ENCODE data around the gene CCDC85B. TPM values are rescaled to one million over a fixed set of nuclear protein-coding genes. Genes with fewer than 3 reads are reported as not detected.

The CCDC85B gene
- 20.6 to 40.4 TPM (median 35.5 TPM) in 5 replicates for total RNA-seq (2022; extraction: Qiagen RNA extraction)

DNA sequence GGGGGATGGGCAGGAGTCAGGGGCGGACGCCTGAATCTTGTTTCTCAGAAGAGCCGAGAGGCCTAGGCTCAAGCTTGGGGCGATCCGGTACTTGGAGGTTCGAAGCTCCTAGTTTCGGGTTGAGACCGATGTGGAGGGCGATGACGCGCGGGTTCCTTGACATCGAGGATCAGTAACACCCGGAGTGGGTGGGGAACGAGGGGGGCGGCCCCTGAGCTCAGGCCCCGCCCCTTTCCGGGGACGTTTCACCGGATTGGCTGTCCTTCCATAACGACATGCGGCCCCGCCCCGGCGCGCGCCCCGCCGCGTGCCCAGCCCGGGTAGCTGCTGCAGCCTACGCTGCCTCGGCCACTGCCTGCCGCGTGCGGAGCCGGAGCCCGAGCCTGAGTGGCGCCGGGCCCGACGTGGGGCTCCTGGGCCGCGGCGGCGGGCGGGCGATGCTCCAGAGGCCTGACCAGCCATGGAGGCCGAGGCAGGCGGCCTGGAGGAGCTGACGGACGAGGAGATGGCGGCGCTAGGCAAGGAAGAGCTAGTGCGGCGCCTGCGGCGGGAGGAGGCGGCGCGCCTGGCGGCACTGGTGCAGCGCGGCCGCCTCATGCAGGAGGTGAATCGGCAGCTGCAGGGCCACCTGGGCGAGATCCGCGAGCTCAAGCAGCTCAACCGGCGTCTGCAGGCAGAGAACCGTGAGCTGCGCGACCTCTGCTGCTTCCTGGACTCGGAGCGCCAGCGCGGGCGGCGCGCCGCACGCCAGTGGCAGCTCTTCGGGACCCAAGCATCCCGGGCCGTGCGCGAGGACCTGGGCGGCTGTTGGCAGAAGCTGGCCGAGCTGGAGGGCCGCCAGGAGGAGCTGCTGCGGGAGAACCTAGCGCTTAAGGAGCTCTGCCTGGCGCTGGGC is at the start of gene CCDC85B:
Gene CCDC85B (plus strand): TSS at position 350 of the 895 bp plus-strand sequence. CDS start 111 bp downstream, at position 461.

DNA sequence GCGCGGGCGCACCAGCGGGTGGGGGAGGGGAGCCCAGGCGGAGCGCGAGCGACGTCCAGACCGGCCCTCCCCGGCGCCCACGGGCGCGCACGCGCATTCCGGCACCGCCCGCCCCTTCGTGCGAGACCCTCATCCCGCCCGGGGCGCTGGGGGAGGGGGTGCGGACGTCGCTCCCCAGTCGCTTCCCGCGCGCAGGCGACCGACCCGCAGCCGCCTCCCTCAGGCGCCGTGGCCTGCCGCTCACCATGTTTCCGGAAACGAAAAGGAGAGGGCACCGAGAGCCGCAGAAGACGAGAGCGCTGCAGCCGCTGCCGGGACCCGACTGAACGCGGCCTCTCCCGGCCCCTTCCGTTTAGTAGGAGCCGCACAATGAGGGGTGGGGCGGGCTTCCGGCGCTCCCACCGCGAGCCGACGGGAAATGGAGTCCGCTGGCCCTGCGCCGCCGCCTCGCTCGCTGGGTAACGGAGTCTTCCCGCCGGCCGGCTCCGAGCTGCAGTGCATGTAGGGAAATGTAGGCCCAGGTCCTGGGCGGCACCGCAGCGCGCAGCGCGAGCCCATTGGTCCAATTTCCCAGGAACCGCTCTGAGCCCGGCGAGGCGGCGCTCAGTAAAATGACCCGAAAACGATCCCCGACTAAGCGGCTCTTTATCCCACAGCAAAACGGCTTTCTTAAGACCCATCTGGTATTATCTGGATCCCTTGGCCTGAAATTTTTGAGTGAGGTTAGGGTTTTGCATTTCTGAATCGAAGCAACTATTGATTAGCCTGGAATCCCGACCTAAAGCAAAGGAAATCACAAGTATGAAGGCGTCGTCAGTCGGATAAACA is 32.4 kb upstream of the CCDC85B start, which contains the start of gene CFL1:
Gene CFL1 (minus strand): TSS at position 328 of the 828 bp plus-strand sequence. CDS start 81 bp downstream, at position 247.

DNA sequence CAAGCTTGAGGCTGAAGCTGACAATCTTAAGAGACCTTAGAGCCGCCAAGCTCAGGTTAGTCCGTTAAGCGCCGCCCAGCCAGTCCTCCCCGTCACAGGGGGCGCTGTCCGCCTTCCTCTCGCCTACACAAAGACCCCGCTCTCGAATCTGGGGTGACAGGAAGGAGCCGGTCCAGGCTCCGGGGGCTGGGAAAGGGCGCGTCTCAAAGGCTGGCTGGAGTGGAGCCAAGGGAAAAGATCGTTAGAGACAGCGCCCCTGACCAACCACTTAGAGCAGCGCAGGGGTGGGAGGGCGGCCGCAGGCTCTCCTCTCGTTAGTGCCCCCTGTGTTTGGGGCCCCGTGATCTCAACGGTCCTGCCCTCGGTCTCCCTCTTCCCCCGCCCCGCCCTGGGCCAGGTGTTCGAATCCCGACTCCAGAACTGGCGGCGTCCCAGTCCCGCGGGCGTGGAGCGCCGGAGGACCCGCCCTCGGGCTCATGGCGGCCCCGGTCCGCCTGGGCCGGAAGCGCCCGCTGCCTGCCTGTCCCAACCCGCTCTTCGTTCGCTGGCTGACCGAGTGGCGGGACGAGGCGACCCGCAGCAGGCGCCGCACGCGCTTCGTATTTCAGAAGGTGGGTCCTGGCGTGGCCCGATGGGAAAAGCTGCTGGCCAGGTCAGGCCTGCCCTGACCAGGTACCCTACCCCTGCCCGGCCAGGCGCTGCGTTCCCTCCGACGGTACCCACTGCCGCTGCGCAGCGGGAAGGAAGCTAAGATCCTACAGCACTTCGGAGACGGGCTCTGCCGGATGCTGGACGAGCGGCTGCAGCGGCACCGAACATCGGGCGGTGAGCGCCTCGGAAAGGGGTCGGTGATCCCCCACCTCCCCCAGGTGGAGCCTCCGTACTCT is 30.0 kb upstream of the CCDC85B start, which contains the start of gene MUS81:
Gene MUS81 (plus strand): TSS at position 156 of the 887 bp plus-strand sequence. CDS start 321 bp downstream, at position 477.

DNA sequence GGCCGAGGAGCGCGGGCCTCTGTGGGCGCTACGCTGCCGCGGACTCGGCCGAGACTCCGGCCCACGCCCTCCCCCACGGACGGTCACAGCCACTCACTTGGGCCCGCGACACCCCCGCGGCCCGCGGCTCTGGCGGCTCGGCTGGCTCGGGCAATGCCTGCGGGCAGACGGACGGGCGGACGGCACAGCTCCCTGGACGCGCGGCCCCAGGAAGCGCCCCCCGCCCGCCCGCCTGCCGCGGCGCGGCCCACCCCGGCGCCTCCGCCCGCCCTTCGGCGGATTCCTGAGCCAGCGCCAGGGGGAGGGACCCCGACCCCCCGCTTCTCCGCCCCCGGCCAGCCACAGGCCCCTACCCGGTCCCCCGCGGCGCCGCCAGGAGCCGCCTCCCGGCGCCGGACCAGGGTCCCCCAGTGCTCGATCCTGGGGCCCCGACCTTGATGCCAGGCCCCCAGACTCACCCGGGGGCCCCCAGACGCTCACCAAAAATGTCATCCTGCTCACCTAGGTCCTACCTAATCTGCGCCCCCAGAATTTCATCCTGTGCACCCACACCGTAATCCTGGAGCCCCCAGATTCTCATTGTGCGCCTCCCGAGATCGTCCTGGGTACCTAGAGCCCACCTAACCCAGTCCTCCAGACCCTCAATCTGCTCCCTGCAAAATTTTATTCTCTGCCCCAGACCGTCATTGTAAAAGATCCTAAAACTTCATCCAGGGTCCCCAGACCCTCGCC is 17.7 kb upstream of the CCDC85B start, which contains the start of gene EFEMP2:
Gene EFEMP2 (minus strand): TSS at position 215 of the 732 bp plus-strand sequence. CDS start 446 bp downstream, outside the sequence.

DNA sequence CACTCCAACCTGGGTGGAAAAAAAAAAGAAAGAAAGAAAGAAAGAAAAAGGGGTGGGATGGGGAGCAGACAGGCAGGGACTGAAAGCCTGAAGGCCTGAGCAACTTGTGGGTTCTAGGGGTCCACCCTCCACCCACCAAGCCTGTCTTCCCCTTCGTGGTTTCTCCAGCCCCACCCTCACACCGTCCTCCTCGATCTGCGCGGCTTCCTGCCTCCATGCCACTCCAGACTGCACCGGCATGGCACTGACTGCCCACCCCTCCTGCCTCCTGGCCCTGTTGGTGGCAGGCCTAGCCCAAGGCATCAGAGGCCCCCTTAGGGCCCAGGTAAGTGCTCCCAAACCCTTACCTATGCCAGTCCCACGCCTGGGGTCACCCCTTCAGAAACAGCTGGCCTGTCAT is 10.9 kb upstream of the CCDC85B start, which contains the start of gene CTSW:
Gene CTSW (plus strand): TSS at position 221 of the 400 bp plus-strand sequence. CDS start 18 bp downstream, at position 239.

DNA sequence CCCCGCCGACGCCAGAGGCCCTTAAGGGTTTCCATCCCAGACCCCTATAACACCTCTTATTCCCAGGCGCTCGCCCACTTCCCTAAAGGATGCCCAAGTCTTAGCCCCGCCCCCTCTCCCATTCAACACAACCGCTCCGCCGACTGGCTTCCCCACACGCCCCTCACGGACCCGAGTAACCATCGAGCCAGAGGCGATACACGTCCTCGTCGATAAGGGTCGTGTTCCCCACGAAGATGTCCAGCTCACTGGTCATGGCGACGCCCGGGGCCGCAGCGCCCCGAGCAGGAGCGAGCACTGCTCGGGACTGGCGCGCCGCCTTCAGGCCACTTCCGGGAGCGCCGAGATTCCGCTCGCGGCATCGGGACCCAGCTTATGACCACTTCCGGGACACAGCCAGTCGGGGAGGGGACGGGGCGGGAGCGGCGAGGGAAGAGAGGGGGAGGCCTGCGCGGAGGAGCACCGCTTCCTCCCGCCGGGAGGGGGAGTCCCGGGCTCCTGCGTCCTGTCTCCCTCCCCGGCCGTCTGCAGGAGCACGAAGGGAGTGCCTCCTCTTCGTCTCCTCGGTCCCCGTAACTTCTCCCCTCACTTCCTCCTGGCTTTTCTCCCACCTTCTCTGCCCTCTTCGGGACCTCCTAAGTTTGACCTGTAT is 2.2 kb upstream of the CCDC85B start, which contains the start of gene FIBP:
Gene FIBP (minus strand): TSS at position 309 of the 652 bp plus-strand sequence. CDS start 53 bp downstream, at position 256.

DNA sequence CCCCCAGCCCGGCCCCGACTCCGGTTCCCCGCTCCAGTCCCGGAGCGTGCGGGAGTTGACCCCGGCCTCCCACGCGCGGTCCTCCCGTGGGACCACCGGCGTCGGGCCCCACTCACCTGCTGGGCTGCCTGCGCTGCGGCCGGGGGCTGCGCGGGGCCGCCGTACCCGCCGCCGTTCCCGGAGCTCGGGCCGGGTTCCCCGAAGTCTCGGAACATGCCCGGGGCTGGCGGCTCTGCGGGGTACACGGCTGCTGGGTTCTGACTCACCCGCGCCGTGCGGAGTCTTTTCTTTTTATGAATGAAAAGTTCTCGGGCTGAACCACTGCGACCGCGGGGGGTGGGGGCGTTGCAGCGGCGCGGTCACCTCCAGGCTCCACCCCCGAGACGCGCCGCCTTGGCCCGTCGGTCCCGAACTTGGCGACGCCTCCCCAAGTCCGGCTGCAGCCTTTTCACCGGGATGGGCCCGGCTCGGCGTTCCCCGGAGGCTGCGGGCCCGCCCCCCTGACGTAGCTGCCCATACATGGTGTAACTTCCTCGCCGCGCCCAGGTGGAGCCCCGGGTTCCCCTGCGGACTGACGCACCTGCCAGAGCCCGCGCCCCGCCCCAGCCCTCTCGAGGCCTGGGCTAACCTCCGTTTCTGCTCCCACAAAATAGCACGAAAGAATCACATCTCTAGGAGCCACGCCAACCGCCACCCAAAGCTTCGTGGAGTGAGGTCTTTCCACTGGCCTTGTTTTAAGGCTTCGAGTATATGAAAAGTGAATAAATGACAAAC is 9.8 kb downstream of the CCDC85B start, which contains the start of gene FOSL1:
Gene FOSL1 (minus strand): TSS at position 264 of the 774 bp plus-strand sequence. CDS start 49 bp downstream, at position 215.

DNA sequence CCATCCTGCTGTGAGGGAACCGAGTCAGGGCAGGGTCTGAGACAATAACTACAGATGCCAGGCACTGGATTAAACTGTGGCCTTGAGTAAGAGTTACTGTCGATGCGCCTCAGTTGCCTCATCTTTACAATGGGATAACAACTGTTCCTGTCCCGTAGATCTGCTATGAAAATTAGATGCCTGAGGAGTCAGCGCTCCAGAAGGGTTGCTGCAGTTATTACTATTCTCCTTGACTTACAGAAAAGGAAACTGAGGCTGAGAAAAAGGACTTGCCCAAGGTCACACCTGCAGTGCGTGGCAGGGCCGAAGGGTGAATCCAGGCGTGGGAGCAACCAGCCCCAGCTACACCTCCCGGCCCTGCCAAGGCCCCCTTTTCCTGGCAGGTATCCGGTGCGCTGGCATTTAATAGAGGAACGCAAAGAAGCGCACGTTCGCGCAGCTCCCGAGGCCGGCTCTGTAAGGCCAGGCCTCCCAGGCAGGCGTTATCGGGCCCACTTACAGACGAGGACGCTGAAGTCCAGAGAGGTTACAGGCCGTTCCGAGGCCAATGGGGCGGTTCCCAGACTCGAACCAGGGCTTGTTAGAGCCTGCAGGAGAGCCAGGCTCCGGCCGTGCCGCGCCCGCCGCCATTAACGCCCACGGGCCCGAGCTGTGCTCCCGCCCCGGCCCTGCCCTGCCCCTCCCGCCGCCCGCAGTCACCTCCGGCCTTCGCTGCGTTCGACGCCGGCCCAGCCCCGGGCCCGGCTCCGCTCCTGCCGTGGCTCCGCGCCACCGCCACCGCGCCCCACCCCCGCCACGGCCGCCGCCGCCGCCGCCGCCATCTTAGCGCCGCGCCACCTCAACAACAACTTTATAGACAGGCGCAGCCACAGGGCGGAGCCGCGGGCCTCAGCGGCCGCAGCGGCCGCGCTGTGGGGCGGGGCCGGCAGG is 28.0 kb downstream of the CCDC85B start, which contains the start of gene C11orf68:
Gene C11orf68 (minus strand): TSS at position 852 of the 930 bp plus-strand sequence. CDS start 31 bp downstream, at position 821.

DNA sequence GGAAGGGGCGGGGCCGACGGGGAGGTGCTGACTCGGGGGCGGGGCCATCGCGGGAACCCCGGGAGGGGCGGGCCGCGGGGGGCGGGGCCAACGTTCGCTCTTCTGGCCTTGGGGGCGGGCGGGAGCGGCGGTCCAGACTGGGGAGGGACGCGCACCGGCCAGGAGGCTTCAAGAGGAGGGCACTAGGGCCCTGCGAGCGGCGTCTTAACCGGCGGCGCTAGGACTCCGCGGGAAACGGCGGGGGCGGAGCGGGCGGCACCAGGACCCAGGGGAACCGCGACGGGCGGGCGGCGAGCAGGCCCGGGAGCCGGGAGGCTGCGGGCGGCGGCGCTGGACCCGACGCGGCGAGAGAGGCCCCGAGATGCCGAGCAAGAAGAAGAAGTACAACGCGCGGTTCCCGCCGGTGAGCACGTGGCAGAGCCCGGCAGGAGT is 28.7 kb downstream of the CCDC85B start, which contains the start of gene DRAP1:
Gene DRAP1 (plus strand): TSS at position 286 of the 432 bp plus-strand sequence. CDS start 76 bp downstream, at position 362.

Other genes starting within 250 kb of the CCDC85B start
- 58.7 to 77.6 TPM (median 77.2 TPM) in 5 replicates for gene RELA, start 227.8 kb upstream of the CCDC85B start, total RNA-seq (2022; extraction: Qiagen RNA extraction)
- 43.0 to 54.7 TPM (median 52.9 TPM) in 5 replicates for gene KAT5, start 178.4 kb upstream of the CCDC85B start, total RNA-seq (2022; extraction: Qiagen RNA extraction)
- gene RNASEH2C, start 169.9 kb upstream of the CCDC85B start, total RNA-seq (2022; extraction: Qiagen RNA extraction) = 22.8 to 46.0 TPM (median 44.1 TPM) in 5 replicates
- gene AP5B1, start 109.7 kb upstream of the CCDC85B start, total RNA-seq (2022; extraction: Qiagen RNA extraction) = 7.5 to 12.1 TPM (median 10.0 TPM) in 5 replicates
- gene OVOL1, start 103.6 kb upstream of the CCDC85B start, total RNA-seq (2022; extraction: Qiagen RNA extraction) = 0.05 to 0.12 TPM (median 0.08 TPM) in 5 replicates
- gene SNX32, start 56.7 kb upstream of the CCDC85B start, total RNA-seq (2022; extraction: Qiagen RNA extraction) = 0.03 to 0.08 TPM (median 0.04 TPM) in 3 of 5 replicates, not detected in the others
- gene CFL1, start 32.5 kb upstream of the CCDC85B start, total RNA-seq (2022; extraction: Qiagen RNA extraction) = 2,038 to 2,379 TPM (median 2,208 TPM) in 5 replicates
- gene MUS81, start 30.2 kb upstream of the CCDC85B start, total RNA-seq (2022; extraction: Qiagen RNA extraction) = 22.6 to 34.8 TPM (median 32.1 TPM) in 5 replicates
- gene EFEMP2, start 17.9 kb upstream of the CCDC85B start, total RNA-seq (2022; extraction: Qiagen RNA extraction) = 0.21 to 1.0 TPM (median 0.78 TPM) in 5 replicates
- 0.07 to 0.15 TPM in 2 of 5 replicates, not detected in the others for gene CTSW, start 10.8 kb upstream of the CCDC85B start, total RNA-seq (2022; extraction: Qiagen RNA extraction)
- gene FIBP, start 2.2 kb upstream of the CCDC85B start, total RNA-seq (2022; extraction: Qiagen RNA extraction) = 68.8 to 91.4 TPM (median 86.2 TPM) in 5 replicates
- 101 to 162 TPM (median 128 TPM) in 5 replicates for gene FOSL1, start 9.7 kb downstream of the CCDC85B start, total RNA-seq (2022; extraction: Qiagen RNA extraction)
- gene C11orf68, start 28.4 kb downstream of the CCDC85B start, total RNA-seq (2022; extraction: Qiagen RNA extraction) = 27.5 to 41.8 TPM (median 38.7 TPM) in 5 replicates
- 168 to 287 TPM (median 230 TPM) in 5 replicates for gene DRAP1, start 28.8 kb downstream of the CCDC85B start, total RNA-seq (2022; extraction: Qiagen RNA extraction)
- not detected in 5 replicates for gene TSGA10IP, start 54.8 kb downstream of the CCDC85B start, total RNA-seq (2022; extraction: Qiagen RNA extraction)
- 46.1 to 70.0 TPM (median 66.5 TPM) in 5 replicates for gene SART1, start 71.1 kb downstream of the CCDC85B start, total RNA-seq (2022; extraction: Qiagen RNA extraction)
- 39.5 to 47.3 TPM (median 42.0 TPM) in 5 replicates for gene EIF1AD, start 111.5 kb downstream of the CCDC85B start, total RNA-seq (2022; extraction: Qiagen RNA extraction)
- 383 to 500 TPM (median 463 TPM) in 5 replicates for gene BANF1, start 111.8 kb downstream of the CCDC85B start, total RNA-seq (2022; extraction: Qiagen RNA extraction)
- gene CST6, start 121.3 kb downstream of the CCDC85B start, total RNA-seq (2022; extraction: Qiagen RNA extraction) = not detected in 5 replicates
- gene CATSPER1, start 135.8 kb downstream of the CCDC85B start, total RNA-seq (2022; extraction: Qiagen RNA extraction) = 0.61 to 0.99 TPM (median 0.95 TPM) in 5 replicates
- not detected in 5 replicates for gene GAL3ST3, start 158.5 kb downstream of the CCDC85B start, total RNA-seq (2022; extraction: Qiagen RNA extraction)
- 175 to 193 TPM (median 190 TPM) in 5 replicates for gene SF3B2, start 161.7 kb downstream of the CCDC85B start, total RNA-seq (2022; extraction: Qiagen RNA extraction)
- 61.9 to 105 TPM (median 92.3 TPM) in 5 replicates for gene PACS1, start 179.6 kb downstream of the CCDC85B start, total RNA-seq (2022; extraction: Qiagen RNA extraction)

All from A549 treated with dexamethasone at 1 μM for 4 hours (cell line).